Upper lobe of left lung (tissue), 4 donors: ENCODE results near the gene PRR9.

ENCODE experiments used
- CTCF ChIP-seq, 6 experiments: fragments of 450-650 bp in 4 of 6; fragments of 200-600 bp in 2 of 6; sonication (generic) in 2 of 6; IDR thresholded peaks; one replicate each; pipeline ENCODE4 v1.5.1; 2016 to 2019; ENCODE audit warnings: antibody characterized with exemption in 6 of 6
- POLR2AphosphoS5 ChIP-seq, 2 donors: sonication (generic); formaldehyde crosslinking; IDR thresholded peaks; one replicate each; pipeline ENCODE4 v1.5.1; 2017; ENCODE audit warnings: antibody characterized with exemption in 2 of 2

- TF ChIP-seq CTCF (IDR thresholded peaks at IDR 0.05) (no peak), POLR2AphosphoS5 (IDR thresholded peaks at IDR 0.05) (no peak)
Observed at GRCh38 chr1:153217212-153217611, at the start of gene PRR9.
